Breast epithelium (tissue), 3 donors: Measurements from ENCODE around the gene SLC28A1.

Experiments used
- POLR2A ChIP-seq: fragments of 450-650 bp; IDR thresholded peaks from one replicate; pipeline ENCODE4 v1.6.1; 2016; ENCODE audit warnings: antibody characterized with exemption, mild to moderate bottlenecking, moderate library complexity
- POLR2AphosphoS5 ChIP-seq, 3 donors: sonication (generic); formaldehyde crosslinking; IDR thresholded peaks; one replicate each; pipeline ENCODE4 v1.6.1; 2017; ENCODE audit warnings: antibody characterized with exemption in 3 of 3
- TF ChIP-seq, protein P1 (sequence below), 3 donors: fragments of 450-650 bp; IDR thresholded peaks; one replicate each; pipeline ENCODE4 v1.5.1; 2016 to 2017; ENCODE audit warnings: antibody characterized with exemption in 3 of 3, mild to moderate bottlenecking in 3 of 3, moderate library complexity in 3 of 3

DNA sequence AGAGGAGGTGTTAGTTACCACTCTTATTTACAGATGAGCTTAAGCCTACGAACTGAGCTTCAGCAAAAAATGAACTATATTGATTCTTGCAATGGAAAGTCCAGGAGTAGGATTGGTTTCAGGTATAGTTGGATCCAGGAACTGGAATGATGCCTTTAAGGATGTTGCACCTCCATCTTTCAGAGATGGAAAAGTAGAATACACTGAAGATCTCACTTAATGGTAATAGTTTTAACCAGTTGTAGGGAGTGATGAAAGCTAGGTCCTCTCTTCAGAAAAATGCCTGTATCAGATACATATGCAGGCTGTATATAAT is 2.5 kb downstream of the SLC28A1 start:
- TF ChIP-seq, protein P1, sequence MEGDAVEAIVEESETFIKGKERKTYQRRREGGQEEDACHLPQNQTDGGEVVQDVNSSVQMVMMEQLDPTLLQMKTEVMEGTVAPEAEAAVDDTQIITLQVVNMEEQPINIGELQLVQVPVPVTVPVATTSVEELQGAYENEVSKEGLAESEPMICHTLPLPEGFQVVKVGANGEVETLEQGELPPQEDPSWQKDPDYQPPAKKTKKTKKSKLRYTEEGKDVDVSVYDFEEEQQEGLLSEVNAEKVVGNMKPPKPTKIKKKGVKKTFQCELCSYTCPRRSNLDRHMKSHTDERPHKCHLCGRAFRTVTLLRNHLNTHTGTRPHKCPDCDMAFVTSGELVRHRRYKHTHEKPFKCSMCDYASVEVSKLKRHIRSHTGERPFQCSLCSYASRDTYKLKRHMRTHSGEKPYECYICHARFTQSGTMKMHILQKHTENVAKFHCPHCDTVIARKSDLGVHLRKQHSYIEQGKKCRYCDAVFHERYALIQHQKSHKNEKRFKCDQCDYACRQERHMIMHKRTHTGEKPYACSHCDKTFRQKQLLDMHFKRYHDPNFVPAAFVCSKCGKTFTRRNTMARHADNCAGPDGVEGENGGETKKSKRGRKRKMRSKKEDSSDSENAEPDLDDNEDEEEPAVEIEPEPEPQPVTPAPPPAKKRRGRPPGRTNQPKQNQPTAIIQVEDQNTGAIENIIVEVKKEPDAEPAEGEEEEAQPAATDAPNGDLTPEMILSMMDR (IDR thresholded peaks at IDR 0.05): no peak
- TF ChIP-seq POLR2A: no peak
- TF ChIP-seq POLR2AphosphoS5 (IDR thresholded peaks at IDR 0.05): no peak
